Measurements from ENCODE around the gene NSMCE4A.
"Not testable (repeated sequence)": the region's sequence is repeated elsewhere in the genome, so short reads cannot be mapped to it uniquely, and the experiment has no call there.

Gene NSMCE4A, protein sequence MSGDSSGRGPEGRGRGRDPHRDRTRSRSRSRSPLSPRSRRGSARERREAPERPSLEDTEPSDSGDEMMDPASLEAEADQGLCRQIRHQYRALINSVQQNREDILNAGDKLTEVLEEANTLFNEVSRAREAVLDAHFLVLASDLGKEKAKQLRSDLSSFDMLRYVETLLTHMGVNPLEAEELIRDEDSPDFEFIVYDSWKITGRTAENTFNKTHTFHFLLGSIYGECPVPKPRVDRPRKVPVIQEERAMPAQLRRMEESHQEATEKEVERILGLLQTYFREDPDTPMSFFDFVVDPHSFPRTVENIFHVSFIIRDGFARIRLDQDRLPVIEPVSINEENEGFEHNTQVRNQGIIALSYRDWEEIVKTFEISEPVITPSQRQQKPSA

DNA sequence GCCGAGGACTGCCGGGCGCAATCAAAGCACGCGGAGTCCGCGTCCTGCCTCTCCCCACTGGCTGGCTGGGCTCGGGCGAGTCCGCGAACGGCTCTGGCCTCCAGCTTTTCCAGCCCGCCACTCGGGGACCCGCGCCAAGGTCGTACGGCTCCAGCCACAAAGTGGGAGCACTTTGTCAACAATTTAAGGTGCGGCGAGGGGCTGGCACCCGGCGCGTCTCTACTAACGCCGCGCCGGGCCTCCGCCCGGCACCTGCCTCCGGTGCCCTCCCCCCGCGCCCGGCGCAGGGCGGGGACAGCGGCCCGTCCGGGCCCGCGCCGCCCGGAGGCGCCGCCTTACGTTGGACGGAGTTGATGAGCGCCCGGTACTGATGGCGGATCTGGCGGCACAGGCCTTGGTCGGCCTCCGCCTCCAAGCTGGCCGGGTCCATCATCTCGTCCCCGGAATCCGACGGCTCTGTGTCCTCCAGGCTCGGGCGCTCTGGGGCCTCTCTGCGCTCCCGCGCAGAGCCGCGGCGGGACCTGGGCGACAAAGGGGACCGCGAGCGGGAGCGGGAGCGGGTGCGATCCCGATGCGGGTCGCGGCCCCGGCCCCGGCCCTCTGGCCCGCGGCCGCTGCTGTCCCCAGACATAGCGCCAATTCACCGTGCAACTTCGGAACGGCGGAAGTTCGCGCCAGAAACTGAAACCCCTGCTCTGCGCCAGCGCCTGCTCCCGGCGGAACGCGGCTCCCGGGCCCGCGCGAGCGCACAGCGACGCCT is at the start of gene NSMCE4A:
NSMCE4A (minus strand) TSS at position 683 of the 760 bp plus-strand sequence; CDS start at position 631, 52 bp downstream.
- H3K4me1 Mint-ChIP-seq = peaks cover 26% of the 10 kb centered on the region
- peak; percentile 93 for ATAC-seq
- peak; percentile 66 to 86 for DNase-seq (ENCODE audit: low spot score in 2 of 2)
- no peak within 1 kb of the TSS for H3K27ac Mint-ChIP-seq
- H3K36me3 Mint-ChIP-seq = peaks cover 36% of the 10 kb centered on the region
- H3K4me3 Mint-ChIP-seq = peak within 1 kb of the TSS; percentile 77
- H3K9me3 Mint-ChIP-seq = no peaks in the 10 kb centered on the region

DNA sequence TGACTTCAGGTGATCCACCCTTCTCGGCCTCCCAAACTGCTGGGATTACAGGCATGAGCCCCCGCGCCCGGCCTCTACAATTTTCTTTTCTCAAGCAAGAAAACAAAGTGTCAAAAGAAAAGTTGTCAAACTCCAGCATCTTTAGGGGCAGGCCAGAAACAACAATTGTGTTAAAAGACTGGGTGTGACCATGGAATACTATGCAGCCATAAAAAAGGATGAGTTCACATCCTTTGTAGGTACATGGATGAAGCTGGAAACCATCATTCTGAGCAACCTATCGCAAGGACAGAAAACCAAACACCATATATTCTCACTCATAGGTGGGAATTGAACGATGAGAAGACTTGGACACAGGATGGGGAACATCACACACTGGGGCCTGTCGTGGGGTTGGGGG is 48.2 kb upstream of the NSMCE4A start:
- ATAC-seq; H3K4me1 Mint-ChIP-seq; H3K9me3 Mint-ChIP-seq; H3K27ac Mint-ChIP-seq; H3K36me3 Mint-ChIP-seq; DNase-seq (ENCODE audit: low spot score in 2 of 2); H3K4me3 Mint-ChIP-seq: not testable (repeated sequence)

DNA sequence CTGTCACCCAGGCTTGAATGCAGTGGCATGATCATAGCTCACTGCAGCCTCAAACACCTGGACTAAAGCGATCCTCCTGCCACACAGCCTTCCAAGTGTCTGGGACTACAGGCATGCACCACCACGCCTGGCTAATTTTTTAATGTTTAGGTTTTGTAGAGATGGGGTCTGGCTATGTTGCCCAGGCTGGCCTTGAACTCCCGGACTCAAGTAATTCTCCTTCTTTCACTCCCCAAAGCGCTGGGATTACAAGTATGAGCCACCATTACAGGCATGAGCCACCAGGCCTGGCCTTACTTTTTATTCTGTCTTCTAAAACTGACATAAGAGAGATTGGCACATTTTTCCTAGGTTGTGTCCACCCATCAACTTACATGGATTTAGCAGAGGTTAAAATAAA is 47.3 kb upstream of the NSMCE4A start:
- Mint-ChIP-seq H3K4me1 (no peaks in the 10 kb centered on the region), H3K27ac (no peak overlapping the region), H3K9me3 (no peaks in the 10 kb centered on the region), H3K4me3 (no peak overlapping the region), H3K36me3 (no peaks in the 10 kb centered on the region)
- DNase-seq (ENCODE audit: low spot score in 2 of 2) = no peak
- ATAC-seq = no peak

DNA sequence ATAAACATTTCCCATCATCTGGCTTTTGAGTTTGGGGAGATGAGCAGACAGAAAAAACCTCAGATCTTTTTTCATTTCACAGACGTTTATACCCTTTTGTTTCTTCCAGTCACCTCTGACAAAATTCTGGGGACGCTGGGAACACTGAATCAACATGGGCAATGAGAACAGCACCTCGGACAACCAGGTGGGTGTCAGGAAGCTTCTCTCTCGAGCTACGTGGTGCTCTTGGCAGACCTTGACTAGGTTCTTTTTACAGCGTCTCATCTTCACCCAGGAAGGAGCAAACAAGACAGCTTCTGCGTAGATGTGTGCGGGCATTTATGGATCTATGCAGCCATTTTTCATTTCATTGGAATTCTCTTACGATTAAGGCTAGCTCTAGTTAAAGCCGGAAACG is 46.8 kb upstream of the NSMCE4A start:
- H3K27ac Mint-ChIP-seq = no peak overlapping the region
- no peaks in the 10 kb centered on the region for H3K4me1 Mint-ChIP-seq
- H3K4me3 Mint-ChIP-seq = no peak overlapping the region
- ATAC-seq = no peak
- no peaks in the 10 kb centered on the region for H3K36me3 Mint-ChIP-seq
- no peaks in the 10 kb centered on the region for H3K9me3 Mint-ChIP-seq
- no peak for DNase-seq (ENCODE audit: low spot score in 2 of 2)

DNA sequence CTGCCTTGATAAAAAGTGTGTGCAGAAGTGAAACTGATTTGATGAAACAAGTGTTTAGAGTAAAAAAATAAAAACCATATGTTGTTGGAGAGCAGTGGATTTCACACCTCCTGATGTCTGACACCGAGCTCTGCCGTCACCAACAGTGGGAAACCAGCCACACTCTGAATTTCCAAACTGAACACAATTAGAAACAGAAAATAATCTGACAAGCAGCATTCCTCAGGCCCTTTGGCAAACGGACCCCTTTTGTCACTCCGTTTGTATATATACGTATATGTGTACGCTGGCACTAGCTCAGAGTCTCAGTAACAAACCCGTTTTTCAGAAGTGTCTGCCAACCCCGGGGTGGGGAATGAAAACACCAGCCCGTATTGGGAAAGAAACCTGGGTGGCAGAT is 46.4 kb upstream of the NSMCE4A start:
- ATAC-seq = no peak

DNA sequence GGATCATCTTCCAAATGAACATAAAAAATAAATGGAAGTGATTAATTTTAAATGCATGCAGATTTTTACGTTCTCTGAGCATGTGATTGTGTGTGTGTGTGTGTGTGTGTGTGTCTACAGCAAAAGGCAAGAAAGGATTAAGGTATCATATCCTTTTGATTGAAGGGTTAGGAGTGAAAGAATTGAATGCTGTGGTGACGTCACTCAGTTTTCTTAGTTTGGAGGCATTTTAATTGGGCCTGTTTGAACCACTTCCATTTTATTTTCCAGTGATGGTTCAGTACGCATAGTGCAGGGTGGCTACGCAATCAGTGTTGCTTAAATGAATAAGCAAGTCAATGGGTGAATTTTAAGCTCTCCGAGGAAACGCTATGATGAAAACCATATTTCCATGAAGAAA is 45.2 kb upstream of the NSMCE4A start:
- DNase-seq (ENCODE audit: low spot score in 2 of 2) = no peak
- no peaks in the 10 kb centered on the region for H3K4me1 Mint-ChIP-seq
- H3K36me3 Mint-ChIP-seq = no peaks in the 10 kb centered on the region
- no peak overlapping the region for H3K27ac Mint-ChIP-seq
- no peak overlapping the region for H3K4me3 Mint-ChIP-seq
- ATAC-seq = no peak
- no peaks in the 10 kb centered on the region for H3K9me3 Mint-ChIP-seq

More for the DNA sequence above, 46.4 kb upstream of the NSMCE4A start:
- H3K4me3 Mint-ChIP-seq = no peak overlapping the region
- no peak for DNase-seq (ENCODE audit: low spot score in 2 of 2)
- H3K9me3 Mint-ChIP-seq = no peaks in the 10 kb centered on the region
- H3K4me1 Mint-ChIP-seq = no peaks in the 10 kb centered on the region
- H3K36me3 Mint-ChIP-seq = no peaks in the 10 kb centered on the region
- H3K27ac Mint-ChIP-seq = no peak overlapping the region

DNA sequence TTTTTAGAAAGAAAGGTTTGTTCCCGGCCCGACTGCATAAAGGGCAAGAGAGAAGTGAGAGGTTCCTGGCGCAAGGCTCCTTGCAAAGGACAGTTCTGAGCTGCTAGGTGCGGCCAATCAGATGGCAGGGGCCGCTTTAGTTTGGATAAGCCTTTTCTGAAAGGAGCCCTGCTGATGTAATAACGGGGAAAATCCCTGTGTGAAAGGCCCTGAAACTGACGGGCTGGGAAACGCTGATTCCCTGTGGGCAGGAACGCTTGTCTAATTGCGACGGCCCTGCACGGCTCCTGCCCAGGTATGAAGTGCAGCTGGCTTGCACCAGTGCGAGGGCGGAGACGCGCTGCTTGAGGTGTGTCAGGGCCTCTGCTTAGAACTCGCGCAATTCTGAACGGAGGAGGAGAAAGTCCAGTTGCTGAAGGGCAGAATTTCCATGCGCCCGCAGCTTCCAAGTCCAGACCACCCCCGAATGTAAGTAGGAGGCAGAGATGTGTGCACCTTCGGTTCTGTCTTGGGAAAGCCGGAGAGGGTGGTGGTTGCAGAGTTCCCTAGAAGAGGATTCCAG is 44.5 kb upstream of the NSMCE4A start:
- DNase-seq (ENCODE audit: low spot score in 2 of 2) (no peak), ATAC-seq (no peak)
- H3K9me3 Mint-ChIP-seq = no peaks in the 10 kb centered on the region
- no peaks in the 10 kb centered on the region for H3K4me1 Mint-ChIP-seq
- H3K4me3 Mint-ChIP-seq = no peak overlapping the region
- H3K36me3 Mint-ChIP-seq = no peaks in the 10 kb centered on the region
- H3K27ac Mint-ChIP-seq = no peak overlapping the region

DNA sequence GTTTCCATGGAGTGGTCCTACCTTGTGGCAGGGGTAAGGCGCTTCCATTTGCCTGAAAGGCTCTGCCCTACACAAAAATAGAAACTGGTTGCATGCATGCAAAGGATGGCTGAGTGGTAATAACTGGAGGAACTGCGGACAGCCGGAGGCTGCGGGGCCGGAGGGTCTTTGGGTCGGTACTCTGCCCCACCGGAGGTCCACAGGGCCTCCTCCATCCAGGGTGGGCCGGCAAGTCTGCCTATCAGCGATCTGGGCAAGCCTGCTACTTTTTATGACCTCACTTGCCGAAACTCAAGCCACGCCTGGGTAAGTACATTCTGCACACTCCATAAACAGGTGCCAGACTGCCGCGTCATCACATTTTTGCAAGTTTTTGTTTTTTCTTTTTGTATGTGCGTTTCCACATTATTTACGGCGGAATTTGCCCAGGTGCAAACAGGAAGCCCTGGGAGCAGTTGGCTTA is 44.0 kb upstream of the NSMCE4A start:
- Mint-ChIP-seq H3K4me1 (no peaks in the 10 kb centered on the region), H3K9me3 (no peaks in the 10 kb centered on the region), H3K27ac (no peak overlapping the region), H3K4me3 (no peak overlapping the region), H3K36me3 (no peaks in the 10 kb centered on the region)
- no peak for DNase-seq (ENCODE audit: low spot score in 2 of 2)
- no peak for ATAC-seq

DNA sequence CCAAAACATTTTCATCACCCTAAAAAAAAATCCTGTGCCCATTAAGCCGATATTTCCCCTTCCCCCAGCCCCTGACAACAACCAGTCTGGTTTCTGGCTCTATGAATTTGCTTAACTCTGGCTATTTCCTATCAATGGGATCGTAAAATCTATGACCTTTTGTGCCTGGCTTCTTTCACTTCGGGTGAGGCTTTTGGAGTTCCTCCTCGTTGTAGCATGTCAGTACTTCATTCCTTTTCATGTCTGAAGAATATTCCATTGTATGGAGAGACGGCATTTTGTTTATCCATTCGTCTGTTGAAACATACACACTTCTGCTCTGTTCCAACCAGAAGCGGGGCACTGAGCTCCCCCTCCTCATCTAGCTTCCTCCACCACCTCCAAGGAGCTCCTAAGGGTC is 43.5 kb upstream of the NSMCE4A start:
- H3K4me1 Mint-ChIP-seq = no peaks in the 10 kb centered on the region
- H3K9me3 Mint-ChIP-seq = no peaks in the 10 kb centered on the region
- H3K4me3 Mint-ChIP-seq = no peak overlapping the region
- DNase-seq (ENCODE audit: low spot score in 2 of 2) (no peak), ATAC-seq (no peak)
- no peaks in the 10 kb centered on the region for H3K36me3 Mint-ChIP-seq
- H3K27ac Mint-ChIP-seq = no peak overlapping the region

DNA sequence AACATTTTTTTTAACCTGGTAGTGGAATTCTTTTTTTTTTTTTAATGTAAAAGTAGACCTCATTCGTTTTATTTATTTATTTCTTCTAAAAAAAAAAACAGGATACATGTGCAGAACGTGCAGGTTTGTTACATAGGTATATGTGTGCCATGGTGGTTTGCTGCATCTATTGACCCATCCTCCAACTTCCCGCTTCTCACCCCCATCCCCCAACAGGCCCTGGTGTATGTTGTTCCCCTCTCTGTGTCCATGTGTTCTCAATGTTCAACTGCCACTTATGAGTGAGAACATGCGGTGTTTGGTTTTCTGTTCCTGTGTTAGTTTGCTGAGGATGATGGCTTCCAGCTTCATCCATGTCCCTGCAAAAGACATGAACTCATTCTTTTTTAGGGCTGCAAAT is 42.9 kb upstream of the NSMCE4A start:
- H3K9me3 Mint-ChIP-seq = not testable (repeated sequence)

DNA sequence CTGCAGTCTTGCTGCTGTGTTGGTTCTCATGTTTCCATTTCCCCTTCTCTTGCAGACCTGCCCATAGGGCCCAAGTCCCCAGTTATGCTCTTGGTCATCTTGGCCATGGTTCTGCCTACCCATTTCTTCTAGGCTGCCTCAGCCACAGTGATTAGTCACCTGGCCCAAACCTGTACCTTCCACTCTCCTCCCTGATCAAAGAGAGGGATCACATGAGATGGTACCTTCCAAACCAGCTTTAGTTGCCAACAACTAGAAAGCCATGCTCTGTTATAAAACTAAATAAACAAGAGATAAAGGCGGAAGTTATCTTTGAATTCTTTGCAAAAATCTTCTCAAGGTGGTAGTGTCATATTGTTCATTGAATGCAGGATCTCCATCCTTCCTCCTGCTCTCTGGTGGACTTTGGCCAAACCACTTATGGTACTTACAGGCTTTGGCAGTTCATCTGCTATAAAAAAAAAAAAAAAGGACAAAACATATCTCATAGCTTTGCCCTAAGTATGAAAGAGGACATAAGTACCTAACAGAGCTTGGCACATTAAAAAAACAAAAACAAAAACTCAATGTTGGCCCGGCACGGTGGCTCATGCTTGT is 39.7 kb upstream of the NSMCE4A start:
- ATAC-seq (no peak), DNase-seq (ENCODE audit: low spot score in 2 of 2) (no peak)
- Mint-ChIP-seq H3K4me3 (no peak overlapping the region), H3K27ac (no peak overlapping the region), H3K4me1 (no peaks in the 10 kb centered on the region), H3K9me3 (no peaks in the 10 kb centered on the region), H3K36me3 (no peaks in the 10 kb centered on the region)

More for the DNA sequence above, 42.9 kb upstream of the NSMCE4A start:
- H3K4me1 Mint-ChIP-seq; H3K27ac Mint-ChIP-seq; H3K36me3 Mint-ChIP-seq; H3K4me3 Mint-ChIP-seq; ATAC-seq; DNase-seq (ENCODE audit: low spot score in 2 of 2): not testable (repeated sequence)

DNA sequence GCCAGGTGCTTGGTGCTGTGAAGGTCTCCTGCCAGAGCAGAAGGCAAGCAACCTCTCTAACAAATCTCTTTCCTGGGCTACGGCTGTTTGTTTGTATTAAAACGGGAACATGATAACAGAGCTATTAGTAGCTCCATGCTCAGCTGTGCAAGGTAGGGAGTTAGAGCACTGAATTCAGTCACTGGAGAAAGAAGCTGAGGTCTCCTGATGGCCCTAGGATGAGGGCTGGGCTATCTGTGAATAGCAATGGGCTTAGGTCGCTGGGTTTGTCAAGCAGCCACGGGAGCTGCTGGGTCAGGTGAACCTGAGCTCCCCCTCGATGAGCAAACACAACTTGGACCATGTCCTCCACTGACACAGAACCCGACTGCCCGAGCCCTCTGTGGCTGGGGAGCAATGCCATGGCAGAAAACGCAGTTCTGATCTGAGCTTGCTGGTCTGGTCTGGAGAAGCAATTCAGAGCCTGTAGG is 38.3 kb upstream of the NSMCE4A start:
- Mint-ChIP-seq H3K4me3 (no peak overlapping the region), H3K9me3 (no peaks in the 10 kb centered on the region)
- DNase-seq (ENCODE audit: low spot score in 2 of 2) = no peak

DNA sequence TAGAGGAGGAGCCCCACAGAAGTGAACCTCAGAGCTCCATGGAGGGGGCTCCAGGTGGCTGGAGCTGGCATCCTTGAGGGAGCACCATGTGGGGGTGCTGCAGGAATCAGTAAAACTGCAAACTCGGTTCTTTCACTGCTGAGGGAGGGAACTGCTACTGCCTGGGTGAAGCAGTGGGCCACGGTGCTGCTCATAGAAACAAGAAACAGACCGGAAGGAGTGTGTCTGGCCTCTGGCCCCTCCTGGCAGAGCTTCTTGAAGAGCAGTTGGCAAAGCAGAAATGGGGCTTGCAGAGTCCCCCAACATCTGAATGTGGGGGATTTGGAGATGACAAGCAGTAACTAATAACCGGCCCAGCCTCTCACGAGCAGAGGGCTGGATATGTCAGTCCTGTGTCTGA is 37.7 kb upstream of the NSMCE4A start:
- ATAC-seq = no peak
- no peak overlapping the region for H3K27ac Mint-ChIP-seq
- no peaks in the 10 kb centered on the region for H3K4me1 Mint-ChIP-seq

More for the DNA sequence above, 38.3 kb upstream of the NSMCE4A start:
- H3K36me3 Mint-ChIP-seq = no peaks in the 10 kb centered on the region
- H3K4me1 Mint-ChIP-seq = no peaks in the 10 kb centered on the region
- no peak overlapping the region for H3K27ac Mint-ChIP-seq
- no peak for ATAC-seq

DNA sequence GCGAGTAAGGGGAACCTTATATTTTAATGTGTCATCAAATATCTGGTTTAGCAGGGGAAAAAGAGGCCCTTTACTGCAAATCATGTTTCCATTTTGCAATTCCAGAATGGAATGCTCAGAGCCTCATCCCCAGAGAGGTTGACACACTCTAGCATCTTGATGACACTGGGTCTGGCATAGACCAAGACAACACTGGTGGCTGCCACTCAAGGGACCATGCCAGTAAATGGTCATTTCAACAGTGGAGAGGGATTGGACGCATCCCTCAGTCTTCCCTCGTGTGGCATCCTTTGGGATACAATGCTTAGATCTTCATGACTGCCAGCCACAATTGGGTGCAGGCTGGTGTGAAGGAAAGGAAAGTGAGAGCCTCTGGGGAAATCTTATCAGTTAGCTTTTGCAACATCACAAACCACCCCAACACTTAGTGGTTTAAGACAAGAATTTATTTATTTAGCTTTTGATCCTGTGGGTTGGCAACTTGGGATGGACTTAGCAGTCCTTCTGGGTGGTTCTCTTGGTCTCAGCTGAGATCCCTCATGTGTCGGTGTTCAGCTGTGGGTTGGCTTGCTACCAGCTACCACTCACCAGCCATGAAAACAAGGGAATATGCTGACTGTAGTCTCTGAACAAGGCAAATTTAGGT is 35.5 kb upstream of the NSMCE4A start:
- H3K4me3 Mint-ChIP-seq = no peak overlapping the region
- ATAC-seq (no peak), DNase-seq (ENCODE audit: low spot score in 2 of 2) (no peak)
- H3K4me1 Mint-ChIP-seq = no peaks in the 10 kb centered on the region
- no peaks in the 10 kb centered on the region for H3K9me3 Mint-ChIP-seq
- H3K27ac Mint-ChIP-seq = no peak overlapping the region
- H3K36me3 Mint-ChIP-seq = no peaks in the 10 kb centered on the region

More for the DNA sequence above, 37.7 kb upstream of the NSMCE4A start:
- H3K4me3 Mint-ChIP-seq = no peak overlapping the region
- H3K36me3 Mint-ChIP-seq = no peaks in the 10 kb centered on the region
- no peaks in the 10 kb centered on the region for H3K9me3 Mint-ChIP-seq
- DNase-seq (ENCODE audit: low spot score in 2 of 2) = no peak

DNA sequence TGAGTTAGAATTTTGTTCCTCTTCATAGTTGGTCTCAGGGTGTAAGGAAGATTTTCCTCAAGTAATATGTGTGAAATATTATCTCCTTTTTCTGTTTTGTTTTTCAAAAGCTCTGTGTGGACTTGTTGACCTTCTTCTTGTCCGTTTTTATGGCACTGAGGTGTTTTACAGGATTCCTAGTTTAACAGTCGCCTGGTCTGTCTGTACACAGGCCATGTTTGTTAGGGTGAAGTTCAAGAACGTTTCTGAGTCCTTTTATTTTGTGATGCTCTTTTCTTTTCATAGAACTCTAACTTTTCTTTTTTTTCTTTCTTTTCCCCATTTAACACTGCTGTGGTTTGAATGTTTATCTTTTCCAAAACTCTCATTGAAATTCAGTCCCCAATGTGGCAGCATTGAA is 32.4 kb upstream of the NSMCE4A start:
- Mint-ChIP-seq H3K4me3 (no peak overlapping the region), H3K4me1 (no peaks in the 10 kb centered on the region), H3K27ac (no peak overlapping the region), H3K36me3 (no peaks in the 10 kb centered on the region), H3K9me3 (peaks cover 5% of the 10 kb centered on the region)
- no peak for ATAC-seq
- DNase-seq (ENCODE audit: low spot score in 2 of 2) = no peak
